Heart left ventricle (tissue), 13 donors: ENCODE results near the gene C1orf21.

Source experiments
- CTCF ChIP-seq, 12 donors: fragments of 200-600 bp; sonication (generic) in 4 of 12; IDR thresholded peaks; one replicate each; pipeline versions ENCODE4 v1.5.0 to v1.8.0; 2018 to 2022; ENCODE audit warnings: antibody characterized with exemption in 12 of 12, mild to moderate bottlenecking in 5 of 12
- POLR2A ChIP-seq, 2 donors: fragments of 450-650 bp; IDR thresholded peaks; one replicate each; pipeline ENCODE4 v1.6.1; 2017; ENCODE audit warnings: antibody characterized with exemption in 2 of 2, mild to moderate bottlenecking in 2 of 2, moderate library complexity in 2 of 2
- donor health status: ischemic (EF 13 %, LVEDD 7.1; RV severe dilation, severe dysfunction).
- donor health status: DM: no; HTN: yes; CAD: no.
- donor health status: DM: no; HTN: no; CAD: no.
- donor health status: ischemic (EF 25% LVEDD 6.9; RV normal size, moderate dysfunction).
- donor health status: ischemic (EF 25% LVEDD 5.7; RV mildly dilated, moderate dysfunction).
- donor health status: ischemic (EF 35%, LVEDD 5.7; RV mildly dilated, moderate dysfunction).
- donor health status: nonischemic (EF 11% LVEDD 7.7; RV severe dilation, severe dysfunction).
- donor health status: DM: yes; HTN: yes; CAD: no.
- donor health status: PGD.
- donor health status: ischemic (EF 29% LVEDD 5.4; RV normal size, mild dysfunction).
- donor health status: nonischemic (EF 23%, LVEDD 6.1; RV moderate dilation, normal function).

DNA sequence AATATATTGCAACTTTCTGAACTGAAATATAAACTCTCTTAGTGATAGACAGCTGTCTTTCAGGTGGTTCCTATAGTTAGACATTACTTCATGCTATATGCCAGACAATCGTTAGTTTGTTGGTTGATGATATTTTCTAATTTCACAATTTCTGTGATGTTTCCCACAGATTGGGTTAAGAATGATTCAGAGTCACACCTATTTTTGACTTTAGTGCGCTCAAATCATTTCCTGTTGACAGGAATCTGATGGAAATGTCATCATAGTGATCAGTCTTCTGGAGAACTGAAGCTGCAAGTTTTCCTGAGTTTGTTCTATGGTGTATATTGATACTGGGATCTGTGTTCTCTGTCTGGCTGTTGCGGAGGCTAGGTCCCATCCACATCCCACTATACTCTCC lies 119.7 kb downstream of the C1orf21 start:
- TF ChIP-seq POLR2A (IDR thresholded peaks at IDR 0.05) = no peak
- no peak for TF ChIP-seq CTCF (IDR thresholded peaks at IDR 0.05)
